MCF 10A (cell line): ENCODE measurements around the gene B4GALT2. TPM values are rescaled to one million over a fixed set of nuclear protein-coding genes. Genes with fewer than 3 reads are reported as not detected.

Source experiments
- BruUV-seq: library from RNA; stranded (reverse); fragments of 400-500 nt; replicated peaks from 2 replicates; lab custom pipeline; 2021; lab: Mats Ljungman, UMichigan
- CTCF ChIA-PET: fragments of 300-600 bp; sonication (Branson Sonifier 250); formaldehyde crosslinking; extraction: SDS; loops from one replicate; lab custom pipeline; 2021; ENCODE audit warnings: antibody characterized with exemption, inconsistent platforms; lab: Yijun Ruan, JAX
- POLR2A ChIA-PET: fragments of 300-600, 350-650 bp; sonication (Branson Sonifier 250); formaldehyde crosslinking; extraction: SDS; loops from one replicate; lab custom pipeline; 2020; ENCODE audit warnings: antibody characterized with exemption, inconsistent platforms; lab: Yijun Ruan, JAX
- DNase-seq: peaks from one replicate; pipeline ENCODE4 v3.0.0-alpha.2; 2018; ENCODE audit not compliant: unreplicated experiment
- H3K27ac Mint-ChIP-seq: one replicate; pipeline ENCODE4 v1.8.0; 2022; ENCODE audit warnings: mild to moderate bottlenecking, low read depth, mixed read lengths; ENCODE audit not compliant: unreplicated experiment
- H3K27me3 Mint-ChIP-seq: one replicate; pipeline ENCODE4 v1.8.0; 2022; ENCODE audit warnings: mixed read lengths; ENCODE audit not compliant: insufficient read depth, unreplicated experiment
- H3K36me3 Mint-ChIP-seq: one replicate; pipeline ENCODE4 v1.8.0; 2022; ENCODE audit warnings: mild to moderate bottlenecking, moderate library complexity, mixed read lengths; ENCODE audit not compliant: insufficient read depth, unreplicated experiment
- H3K4me1 Mint-ChIP-seq: one replicate; pipeline ENCODE4 v1.8.0; 2022; ENCODE audit warnings: mixed read lengths; ENCODE audit not compliant: insufficient read depth, unreplicated experiment
- H3K4me3 Mint-ChIP-seq: one replicate; pipeline ENCODE4 v1.8.0; 2022; ENCODE audit warnings: mild to moderate bottlenecking, moderate library complexity, mixed read lengths; ENCODE audit not compliant: unreplicated experiment
- H3K9me3 Mint-ChIP-seq: one replicate; pipeline ENCODE4 v1.8.0; 2022; ENCODE audit warnings: mixed read lengths; ENCODE audit not compliant: unreplicated experiment
- intact Hi-C: fragments of 100-400 bp; cut with micrococcal nuclease; formaldehyde crosslinking; loops from 2 replicates; pipeline ENCODE4 v1.14.1; 2022
- total RNA-seq: library from RNA; stranded (reverse); gene quantifications from 2 replicates; pipeline ENCODE4 v1.2.3, GENCODE V29; 2022
- TF ChIP-seq, protein P1 (sequence below): fragments of 200-600 bp; IDR thresholded peaks from one replicate; pipeline ENCODE4 v1.8.0; 2022; ENCODE audit warnings: antibody characterized with exemption, mild to moderate bottlenecking; ENCODE audit not compliant: unreplicated experiment

The B4GALT2 gene
- total RNA-seq, 1 experiment from 2014 or later, result 68.4 TPM

DNA sequence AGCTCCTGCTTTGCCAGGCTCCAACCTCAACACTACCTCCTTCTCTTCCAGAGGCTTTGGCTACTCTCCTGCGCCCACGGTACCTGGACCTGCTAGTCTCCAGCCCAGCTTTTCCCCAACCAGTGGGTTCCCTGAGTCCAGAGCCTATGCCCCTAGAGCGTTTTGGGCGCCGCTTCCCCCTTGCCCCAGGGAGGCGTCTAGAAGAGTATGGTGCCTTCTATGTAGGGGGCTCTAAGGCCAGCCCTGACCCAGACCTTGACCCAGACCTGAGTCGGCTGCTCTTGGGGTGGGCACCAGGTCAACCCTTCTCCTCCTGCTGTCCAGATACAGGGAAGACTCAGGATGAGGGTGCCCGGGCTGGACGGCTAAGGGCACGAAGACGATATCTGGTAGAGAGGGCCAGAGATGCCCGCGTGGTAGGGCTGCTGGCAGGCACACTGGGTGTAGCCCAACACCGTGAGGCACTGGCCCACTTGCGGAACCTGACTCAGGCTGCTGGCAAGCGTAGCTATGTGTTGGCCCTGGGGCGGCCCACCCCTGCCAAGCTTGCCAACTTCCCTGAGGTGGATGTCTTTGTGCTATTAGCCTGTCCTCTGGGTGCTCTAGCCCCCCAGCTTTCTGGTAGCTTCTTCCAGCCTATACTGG, 7.6 kb upstream of the B4GALT2 start:
- intact Hi-C loops, result no loop called here
- H3K9me3 Mint-ChIP-seq, result no peaks in the 10 kb centered on the region
- H3K36me3 Mint-ChIP-seq, result peaks cover 16% of the 10 kb centered on the region
- H3K27ac Mint-ChIP-seq, result no peak overlapping the region
- peak overlapping the region; percentile 98 for H3K4me3 Mint-ChIP-seq
- DNase-seq, result no peak
- no TSS peak for BruUV-seq
- ChIA-PET POLR2A (interaction anchor here (1.0 to 3.9 kb wide), 2 partner anchors 24 to 322 kb away, joined by 4 to 28 read pairs; partner anchors contain the start of genes IPO13 and KDM4A), CTCF (interaction anchor here (0.9 to 2.6 kb wide), 6 partner anchors 23 to 208 kb away, joined by 3 to 9 read pairs (median 6); no protein-coding TSS in a partner anchor)
- H3K27me3 Mint-ChIP-seq, result no peaks in the 10 kb centered on the region
- TF ChIP-seq, protein P1, sequence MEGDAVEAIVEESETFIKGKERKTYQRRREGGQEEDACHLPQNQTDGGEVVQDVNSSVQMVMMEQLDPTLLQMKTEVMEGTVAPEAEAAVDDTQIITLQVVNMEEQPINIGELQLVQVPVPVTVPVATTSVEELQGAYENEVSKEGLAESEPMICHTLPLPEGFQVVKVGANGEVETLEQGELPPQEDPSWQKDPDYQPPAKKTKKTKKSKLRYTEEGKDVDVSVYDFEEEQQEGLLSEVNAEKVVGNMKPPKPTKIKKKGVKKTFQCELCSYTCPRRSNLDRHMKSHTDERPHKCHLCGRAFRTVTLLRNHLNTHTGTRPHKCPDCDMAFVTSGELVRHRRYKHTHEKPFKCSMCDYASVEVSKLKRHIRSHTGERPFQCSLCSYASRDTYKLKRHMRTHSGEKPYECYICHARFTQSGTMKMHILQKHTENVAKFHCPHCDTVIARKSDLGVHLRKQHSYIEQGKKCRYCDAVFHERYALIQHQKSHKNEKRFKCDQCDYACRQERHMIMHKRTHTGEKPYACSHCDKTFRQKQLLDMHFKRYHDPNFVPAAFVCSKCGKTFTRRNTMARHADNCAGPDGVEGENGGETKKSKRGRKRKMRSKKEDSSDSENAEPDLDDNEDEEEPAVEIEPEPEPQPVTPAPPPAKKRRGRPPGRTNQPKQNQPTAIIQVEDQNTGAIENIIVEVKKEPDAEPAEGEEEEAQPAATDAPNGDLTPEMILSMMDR, result no peak
- H3K4me1 Mint-ChIP-seq, result peaks cover 11% of the 10 kb centered on the region

DNA sequence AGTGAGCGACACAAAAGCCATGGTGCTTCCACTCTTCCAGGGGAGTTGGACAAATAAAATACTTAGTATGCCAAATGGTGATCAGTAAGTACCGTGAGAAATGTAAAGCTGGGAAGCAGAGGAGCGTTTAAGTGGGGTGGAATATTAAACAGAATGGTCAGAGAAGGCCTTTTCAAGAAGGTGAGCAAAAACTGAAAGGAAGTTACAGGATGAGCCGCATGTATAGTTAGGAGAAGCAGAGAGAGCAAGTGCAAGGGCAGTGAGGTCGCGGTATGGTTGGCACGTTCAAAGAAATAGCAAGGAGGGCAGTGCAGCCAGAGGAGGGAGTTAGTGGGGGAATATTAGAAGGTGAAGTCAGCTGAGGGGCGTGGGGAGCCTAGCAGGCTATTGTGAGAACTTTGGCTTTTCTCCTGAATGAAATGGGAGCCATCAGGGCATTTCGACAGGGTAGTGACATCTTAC, 5.0 kb upstream of the B4GALT2 start:
- TF ChIP-seq, protein P1, result no peak
- Mint-ChIP-seq H3K36me3 (peaks cover 29% of the 10 kb centered on the region), H3K27ac (peak overlapping the region; percentile 94), H3K27me3 (no peaks in the 10 kb centered on the region), H3K4me1 (peaks cover 35% of the 10 kb centered on the region), H3K9me3 (no peaks in the 10 kb centered on the region), H3K4me3 (peak overlapping the region; percentile 94)
- no peak for DNase-seq
- intact Hi-C loops, result no loop called here
- ChIA-PET CTCF (interaction anchor here (0.6 to 1.2 kb wide), 2 partner anchors 31 to 441 kb away, joined by 3 read pairs; no protein-coding TSS in a partner anchor), POLR2A (interaction anchor here (0.6 to 3.3 kb wide), 15 partner anchors 10 to 396 kb away, joined by 3 to 30 read pairs (median 4); partner anchors contain the start of genes CCDC24, IPO13, KDM4A and SLC6A9)
- BruUV-seq, result no TSS peak

DNA sequence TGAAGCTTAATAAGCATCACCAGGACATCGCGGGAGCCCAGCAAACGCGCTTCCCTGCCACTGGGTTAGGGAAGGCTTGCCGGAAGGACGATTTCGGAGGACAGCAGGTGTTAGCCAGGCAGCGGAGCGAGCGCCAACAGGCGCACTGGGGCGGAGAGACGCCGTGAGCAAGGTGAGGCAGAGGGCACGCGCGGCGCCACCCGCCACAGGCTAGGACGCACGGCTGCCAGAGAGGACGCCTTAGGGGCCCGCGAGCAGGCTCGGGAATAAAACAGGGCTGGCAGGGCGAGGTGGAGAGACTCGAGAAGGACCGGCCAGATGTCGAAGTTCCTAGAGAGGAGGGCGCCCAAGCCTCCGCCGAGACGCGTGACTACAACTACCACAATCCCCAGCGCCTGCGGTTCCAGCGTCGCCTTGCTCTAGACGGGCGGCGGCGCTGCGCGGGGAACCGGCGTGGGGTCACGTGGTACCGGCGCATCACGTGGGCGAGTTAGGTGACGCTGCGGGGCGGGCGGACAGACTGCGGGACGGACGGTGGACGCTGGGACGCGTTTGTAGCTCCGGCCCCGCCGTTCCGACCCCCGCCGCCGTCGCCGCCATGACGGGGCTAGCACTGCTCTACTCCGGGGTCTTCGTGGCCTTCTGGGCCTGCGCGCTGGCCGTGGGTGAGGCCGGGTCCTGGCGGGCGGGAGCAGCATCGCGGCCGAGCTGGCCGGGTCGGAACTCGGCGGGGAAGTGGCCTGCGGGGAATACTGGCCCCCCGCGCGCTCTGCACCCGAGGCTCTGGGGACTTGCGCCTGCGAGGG, 4.4 kb upstream of the B4GALT2 start, which contains the start of gene ATP6V0B:
ATP6V0B (plus strand) TSS at position 518 of the 806 bp plus-strand sequence; CDS start at position 599, 81 bp downstream.
- DNase-seq, result peak; percentile 95
- TF ChIP-seq, protein P1, result no peak
- Mint-ChIP-seq H3K4me1 (peaks cover 35% of the 10 kb centered on the region), H3K27ac (peak within 1 kb of the TSS; percentile 94), H3K9me3 (no peaks in the 10 kb centered on the region), H3K36me3 (peaks cover 29% of the 10 kb centered on the region), H3K27me3 (no peaks in the 10 kb centered on the region), H3K4me3 (peak within 1 kb of the TSS; percentile 94)
- intact Hi-C loops, result loop anchor here (5.0 kb wide), 1 partner anchor 447 kb away; no protein-coding TSS in a partner anchor
- ChIA-PET POLR2A (interaction anchor here (0.6 to 3.3 kb wide), 27 partner anchors 10 to 829 kb away, joined by 3 to 30 read pairs (median 4); partner anchors contain the start of genes ARMH1, CCDC24, IPO13 and KDM4A), CTCF (interaction anchor here (0.6 to 1.4 kb wide), 8 partner anchors 10 to 756 kb away, joined by 3 to 4 read pairs (median 3); no protein-coding TSS in a partner anchor)
- BruUV-seq, result no TSS peak
